ENCODE results near the gene CPEB4.
A peak's percentile ranks its signal among the peaks of the same experiment; 100 is the strongest.

The CPEB4 gene

DNA sequence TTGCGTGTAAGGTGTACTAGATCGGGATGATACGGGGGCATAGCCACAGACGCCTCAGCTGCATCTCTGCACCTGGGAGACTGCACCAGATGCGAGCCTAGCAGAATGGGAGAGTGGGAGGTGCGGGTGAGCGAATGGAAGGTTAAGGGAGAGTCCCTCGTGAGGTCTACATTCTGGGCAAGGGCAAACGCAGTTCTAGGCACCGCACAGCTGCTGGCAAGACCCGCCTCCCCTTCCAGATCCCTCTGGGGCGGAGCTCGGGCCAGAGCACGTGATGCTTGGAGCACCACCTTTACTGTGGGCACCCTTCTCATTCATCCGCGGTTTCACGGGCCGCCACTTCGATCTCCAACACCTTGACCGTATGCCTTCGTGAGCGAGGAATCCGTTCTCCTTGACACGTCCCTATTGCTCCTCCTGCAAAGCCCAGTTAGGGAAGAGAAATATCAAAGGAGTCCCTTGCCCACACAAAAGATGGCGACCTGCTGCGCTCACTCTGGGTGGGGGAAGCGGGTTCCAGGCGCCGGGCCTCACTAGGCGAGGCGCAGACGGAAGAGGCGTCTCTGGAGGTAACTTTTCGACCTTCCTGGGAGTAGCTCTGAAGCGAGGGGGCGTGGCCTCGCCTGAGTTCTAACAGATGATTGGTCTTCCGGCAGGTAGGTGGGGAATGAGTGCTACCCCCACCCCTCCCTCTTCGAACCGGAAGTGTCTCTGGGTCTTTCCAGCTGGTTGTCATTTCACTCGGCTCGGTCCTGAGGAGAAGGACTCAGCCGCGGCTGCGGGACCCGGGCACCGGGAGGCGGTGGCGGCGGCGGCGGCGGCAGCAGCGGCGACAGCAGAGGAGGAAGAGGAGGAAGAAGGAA is at the start of gene CPEB4:
TSS of gene CPEB4 (plus strand) at position 740 of the 863 bp plus-strand sequence. CDS start 1,385 bp downstream, outside the sequence.
- peak; percentile 96 for DNase-seq

DNA sequence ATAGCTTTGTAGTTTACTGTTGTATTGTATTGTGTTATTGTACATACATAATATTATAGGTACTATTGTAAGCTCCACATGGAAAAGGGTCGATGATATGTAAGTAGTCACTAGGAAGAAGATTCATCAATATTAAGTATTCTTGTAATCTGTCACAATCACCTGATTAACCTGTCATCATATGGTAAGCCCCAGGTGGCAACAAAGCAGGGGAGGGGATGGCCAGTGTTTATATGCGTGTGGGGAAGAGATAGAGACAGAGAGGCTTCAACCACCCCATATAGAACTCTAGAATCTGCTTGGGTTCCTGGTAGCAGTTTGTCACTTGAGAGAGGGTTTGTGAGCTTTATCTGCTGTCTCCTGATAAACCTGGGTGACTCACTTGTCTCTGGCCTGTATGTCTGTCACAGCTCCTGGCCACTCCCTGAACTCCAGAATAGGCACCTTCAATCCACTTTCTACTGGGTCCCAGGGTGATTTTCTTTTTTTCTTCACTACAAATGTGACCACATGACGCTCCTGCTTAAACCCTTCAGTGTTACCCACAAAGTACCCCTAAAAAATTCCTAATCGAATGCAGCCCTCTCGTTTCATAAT is 48.9 kb upstream of the CPEB4 start:
- no peak for DNase-seq

DNA sequence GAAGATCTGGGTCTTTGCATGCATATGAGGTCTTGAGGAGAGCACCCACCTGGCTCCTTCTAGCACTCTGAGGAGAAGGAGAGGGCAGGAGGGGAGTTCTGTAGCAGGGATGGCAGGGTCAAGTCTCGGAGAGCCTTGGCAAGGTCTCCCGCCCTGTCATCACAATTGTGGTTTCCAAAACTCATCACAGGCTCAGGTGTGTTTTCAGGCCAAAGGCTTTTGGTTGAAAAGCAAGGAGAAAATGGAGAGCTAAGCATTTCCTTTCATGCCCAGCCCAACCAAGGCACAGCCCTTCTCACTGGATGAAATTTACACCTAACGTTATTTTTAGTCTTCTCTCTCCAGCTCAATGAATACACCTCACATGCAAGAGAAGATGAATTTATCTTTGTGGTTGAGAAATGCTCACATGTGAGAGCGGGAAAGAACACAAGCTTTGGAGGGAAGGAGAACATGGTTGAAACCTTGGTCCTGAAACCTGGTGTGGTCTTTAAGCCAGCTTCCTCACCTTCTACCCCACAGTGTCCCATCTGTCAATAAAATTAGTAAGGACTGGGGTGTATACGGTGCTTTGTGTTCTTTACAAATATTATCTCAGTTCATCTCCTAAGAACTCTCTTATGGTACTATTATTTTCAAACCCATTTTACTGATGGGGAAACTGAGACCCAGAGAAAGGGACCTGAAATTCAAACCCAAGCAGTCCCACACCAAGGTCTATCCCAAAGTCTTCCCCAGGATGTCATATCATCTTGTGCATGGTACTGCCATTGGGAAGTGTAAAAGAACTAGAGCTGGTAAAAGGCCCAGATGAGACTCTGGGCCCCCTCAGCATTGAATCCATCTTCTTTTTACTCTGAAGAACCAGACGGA is 47.8 kb upstream of the CPEB4 start:
- no peak for DNase-seq

DNA sequence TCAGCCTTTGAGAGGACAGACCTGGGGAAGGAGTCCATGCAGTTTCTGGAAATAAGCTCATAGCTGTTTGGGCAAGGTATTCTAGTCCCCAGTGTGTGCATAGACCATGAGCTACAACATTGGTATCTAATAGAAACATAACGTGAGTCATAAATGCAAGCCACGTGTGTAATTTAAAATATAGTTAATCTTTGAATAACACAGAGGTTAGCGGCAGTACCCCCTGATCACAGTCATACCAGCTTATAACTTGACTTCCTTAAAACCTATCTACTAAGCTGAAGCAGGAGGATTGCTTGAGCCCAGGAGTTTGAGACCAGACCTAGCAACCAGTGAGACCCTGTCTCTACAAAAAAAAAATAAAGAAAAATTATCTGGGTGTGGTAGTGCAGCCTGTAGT is 46.4 kb upstream of the CPEB4 start:
- no peak for DNase-seq

DNA sequence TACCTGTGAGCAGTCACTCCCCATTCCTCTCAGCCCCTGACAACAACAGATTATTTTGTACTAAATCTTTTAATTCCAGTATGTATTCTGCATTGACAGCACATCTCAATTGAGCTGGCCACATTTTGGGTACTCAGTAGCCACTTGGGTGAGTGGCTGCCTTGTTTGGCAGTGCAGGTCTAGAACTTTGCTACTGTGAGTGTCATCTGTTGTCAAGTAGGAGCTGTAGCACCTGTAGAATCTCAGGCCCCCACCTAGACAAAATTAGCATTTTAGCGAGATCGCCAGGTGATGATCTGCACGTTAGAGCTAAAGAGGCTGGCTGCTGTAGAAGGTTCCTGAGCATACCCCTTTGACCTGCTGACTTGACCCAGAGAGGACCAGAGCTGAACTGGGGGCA is 44.4 kb upstream of the CPEB4 start:
- DNase-seq, result no peak

DNA sequence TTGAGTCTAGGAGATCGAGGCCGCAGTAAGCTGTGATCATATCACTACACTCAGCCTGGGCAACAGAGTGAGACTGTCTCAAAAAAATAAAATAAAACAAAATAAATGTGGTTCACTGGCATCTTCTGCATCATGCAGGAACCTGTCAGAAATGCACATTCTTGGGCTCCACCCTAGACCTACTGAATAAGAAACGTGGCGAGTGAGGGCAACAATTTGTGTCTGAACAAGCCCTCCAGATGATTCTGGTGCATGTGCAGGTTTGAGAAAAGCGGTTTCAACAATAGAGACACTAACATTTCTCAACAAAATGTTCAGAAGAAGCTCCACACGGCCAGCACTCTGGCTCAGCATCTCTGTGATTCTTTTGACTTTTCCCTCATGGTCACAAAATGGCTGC is 42.8 kb upstream of the CPEB4 start:
- DNase-seq, result no peak

DNA sequence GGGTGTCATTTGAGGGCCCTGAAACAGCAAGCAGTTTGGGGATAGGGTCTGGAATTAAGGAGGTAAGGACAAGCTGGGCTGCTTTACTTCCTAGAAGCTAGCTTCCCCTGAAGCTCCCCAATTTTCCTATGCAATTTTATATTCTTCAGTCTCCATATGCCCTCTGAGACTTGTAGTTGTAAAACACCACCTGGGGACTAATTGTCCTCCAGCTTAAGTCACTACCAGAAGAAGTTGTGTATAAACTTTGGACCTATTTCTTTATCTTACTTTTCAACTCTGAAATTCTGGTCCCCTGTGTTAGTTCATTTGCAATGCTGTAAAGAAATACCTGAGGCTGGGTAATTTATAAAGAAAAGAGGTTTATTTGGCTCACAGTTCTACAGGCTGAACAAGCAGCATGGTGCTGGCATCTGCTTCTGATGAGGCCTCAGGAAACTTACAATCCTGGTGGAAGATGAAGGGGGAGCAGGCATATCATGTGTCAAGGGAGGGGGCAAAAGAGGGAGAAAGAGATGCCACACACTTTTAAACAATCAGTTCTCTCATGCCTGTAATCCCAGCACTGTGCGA is 41.1 kb upstream of the CPEB4 start:
- no peak for DNase-seq

DNA sequence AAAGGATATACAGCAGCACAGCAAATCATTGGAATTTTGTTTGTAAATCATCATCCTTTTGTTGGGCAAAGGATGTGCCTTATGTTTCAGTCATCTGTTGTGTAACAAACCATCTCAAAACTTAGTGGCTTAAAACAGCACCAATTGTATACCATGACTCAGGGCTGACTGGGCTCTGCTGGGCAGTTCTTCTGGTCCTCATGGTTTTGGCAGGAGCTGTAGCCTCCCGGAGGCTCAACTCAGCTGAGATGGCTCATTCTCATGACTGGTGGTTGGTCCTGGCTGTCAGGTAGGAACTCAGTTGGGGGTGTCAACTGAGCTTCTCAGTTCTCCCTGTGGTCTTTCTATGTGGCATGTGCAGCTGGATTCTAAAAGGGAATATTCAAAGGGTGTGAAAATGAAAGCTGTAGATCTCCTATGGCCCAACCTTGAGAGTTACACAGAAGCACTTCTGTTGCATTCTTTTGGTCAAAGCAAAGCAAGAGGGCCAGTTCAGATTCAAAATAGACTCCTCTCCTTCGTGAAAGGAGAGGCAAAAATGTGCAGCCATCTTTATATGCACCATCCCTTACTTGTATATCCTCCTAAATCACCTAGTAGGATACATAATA is 39.1 kb upstream of the CPEB4 start:
- DNase-seq, result no peak

DNA sequence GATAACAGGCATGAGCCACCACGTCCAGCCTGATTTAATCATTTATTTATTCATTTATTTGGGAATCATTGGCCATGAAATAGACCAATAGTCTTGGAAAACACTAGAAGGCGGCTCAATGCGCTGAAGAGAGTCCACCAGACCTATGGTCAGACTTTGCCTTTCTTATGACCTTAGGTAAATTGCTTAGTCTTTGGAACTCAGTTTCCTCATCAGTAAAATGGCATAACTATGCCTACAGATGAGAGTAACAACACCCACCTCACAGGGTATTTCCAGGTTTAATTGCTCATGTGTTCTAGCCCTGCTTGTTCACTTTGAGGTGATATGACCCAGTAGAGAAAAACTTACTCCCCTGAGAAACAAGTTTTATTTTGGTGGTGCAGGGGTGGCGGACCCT is 38.2 kb upstream of the CPEB4 start:
- no peak for DNase-seq

DNA sequence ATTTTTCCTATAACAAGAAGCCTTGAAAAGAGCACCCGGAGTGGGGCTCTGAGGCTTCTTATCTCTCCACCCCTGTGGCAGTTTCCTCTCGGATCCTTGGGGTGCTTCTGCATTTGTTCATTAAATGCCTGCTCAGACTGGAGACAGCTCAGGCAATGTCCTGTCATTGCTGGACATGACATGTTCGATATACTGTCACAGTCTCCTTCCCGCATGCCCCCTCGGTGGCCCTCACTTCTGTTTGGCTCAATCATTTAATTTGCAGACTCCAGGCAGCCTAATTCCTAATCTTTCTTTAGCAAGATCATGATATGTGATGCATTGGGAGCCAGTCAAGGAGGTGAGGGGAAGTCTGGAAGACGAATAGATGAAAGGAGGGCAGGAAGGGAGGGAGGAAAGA is 37.5 kb upstream of the CPEB4 start:
- DNase-seq, result no peak

DNA sequence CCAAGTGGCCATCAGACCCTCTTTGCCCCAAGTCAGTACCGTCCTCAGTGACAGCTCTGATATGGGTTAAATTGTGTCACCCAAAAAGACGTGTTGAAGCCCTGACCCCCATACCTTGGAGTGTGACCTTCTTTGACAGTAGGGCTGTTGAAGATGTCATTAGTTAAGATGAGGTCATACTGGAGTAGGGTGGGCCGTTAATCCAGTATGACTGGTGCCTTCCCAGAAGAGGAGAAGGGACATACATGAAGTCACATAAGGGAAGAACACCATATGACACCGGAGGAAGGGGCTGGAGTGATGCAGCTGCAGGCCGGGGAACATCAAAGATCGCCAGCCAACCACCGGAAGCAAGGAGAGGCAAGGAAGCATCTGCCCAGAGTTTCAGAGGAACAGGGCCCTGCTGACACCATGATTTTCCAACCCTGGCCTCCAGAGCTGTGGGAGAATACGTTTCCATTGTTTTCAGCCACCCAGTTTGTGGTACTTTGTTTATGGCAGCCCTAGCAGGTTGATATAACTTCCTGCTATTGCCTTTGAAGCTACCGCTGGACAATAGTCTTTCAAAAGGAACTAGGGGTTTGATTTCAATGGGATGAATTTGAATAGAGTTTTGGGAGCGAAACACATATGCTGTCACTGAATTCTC is 36.4 kb upstream of the CPEB4 start:
- no peak for DNase-seq

DNA sequence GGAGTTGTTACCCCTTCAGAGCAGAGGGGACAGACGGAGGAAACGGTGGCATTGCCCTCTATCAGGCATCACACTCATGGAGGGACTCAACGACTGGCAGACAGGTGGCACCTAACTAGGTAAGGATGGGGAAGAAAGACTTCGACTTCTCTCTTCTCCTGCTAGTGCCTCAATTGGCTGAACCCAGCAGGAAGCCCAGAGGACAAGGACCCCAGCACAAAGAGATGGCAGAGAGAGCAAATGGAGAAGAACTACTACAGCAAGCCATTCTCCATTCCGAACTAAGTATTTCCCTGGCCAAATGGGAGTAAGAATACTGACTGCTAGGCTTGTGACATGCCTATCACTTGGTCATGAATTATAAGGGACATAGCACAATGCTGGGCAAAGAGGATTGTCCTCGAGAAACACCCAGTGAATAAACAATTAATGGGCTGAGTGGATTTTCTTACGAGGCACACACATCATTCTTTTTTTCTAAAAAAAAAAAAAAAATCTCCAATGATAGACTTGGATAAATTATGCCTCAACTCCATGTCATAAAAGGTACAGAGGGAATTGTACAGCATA is 35.3 kb upstream of the CPEB4 start:
- no peak for DNase-seq

DNA sequence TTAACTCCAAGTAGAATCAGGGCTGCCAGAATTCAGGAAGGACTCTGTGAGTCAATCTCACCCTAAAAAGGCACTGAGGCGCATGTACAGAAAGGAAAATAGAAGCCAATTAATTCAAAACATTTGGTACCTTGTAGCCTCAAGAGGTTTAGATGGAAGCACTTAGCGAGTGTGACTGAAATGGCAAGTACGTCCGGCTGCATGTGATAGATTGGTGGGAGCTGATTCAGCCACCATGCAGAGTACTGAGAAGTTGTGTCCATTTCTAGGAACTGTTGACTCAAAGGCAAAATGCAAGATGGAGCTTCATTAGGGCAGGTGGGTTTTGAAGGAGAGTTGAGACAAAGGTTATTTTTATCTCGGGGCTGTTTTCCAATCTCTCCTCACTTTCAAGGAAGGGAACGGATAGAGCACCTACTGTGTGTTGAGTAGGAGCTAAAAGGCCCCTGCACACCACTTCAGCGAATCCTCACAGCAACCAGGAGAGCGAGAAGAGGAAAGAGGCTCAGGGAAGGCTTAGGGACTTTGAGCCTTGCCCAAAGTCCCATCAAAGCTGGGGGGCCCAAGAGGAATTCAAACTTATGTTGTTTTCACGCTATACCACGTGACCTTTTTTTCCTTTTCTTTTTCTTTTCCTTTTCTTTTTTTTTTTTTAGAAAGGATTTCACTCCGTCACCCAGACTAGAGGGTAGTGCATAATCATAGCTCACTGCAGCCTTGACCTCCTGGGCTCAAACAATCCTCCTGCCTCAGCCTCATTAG is 34.6 kb upstream of the CPEB4 start:
- no peak for DNase-seq

DNA sequence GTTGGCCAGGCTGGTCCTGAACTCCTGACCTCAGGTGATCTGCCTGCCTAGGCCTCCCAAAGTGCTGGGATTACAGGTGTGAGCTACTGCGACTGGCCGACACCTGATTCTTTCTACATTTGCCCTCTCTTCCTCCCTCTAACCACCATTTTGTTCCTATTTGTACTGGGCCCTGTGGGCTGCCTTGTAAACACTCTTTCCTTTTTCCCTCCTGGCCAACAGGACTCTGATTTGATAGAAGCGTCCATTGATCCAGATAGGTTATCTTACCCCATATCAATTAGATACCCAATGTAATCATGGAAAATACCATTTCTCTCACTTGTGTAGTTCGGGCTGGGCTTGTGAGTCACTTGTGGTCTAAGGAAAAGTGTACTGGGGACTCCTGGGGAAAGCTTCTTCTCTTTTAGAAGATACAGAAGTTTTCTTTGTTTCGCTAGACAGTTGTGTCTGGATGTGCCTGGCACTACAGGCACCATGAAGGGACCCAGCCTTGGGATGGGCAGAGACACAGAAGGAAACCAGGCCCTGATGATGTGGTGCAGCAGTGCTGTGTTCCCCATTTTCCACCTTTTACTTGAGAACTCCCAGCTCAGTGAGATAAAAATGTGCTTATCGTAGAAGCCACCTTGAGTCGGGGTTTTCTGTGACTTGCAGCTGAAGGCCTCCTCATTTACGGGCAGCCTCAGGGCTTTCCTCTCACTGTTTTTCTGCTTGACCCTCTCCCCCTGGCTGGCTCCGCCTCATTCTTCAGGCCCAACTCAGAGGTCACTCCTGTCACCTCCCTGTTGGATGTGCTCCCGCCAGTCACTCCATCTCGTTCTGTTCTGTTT is 32.8 kb upstream of the CPEB4 start:
- no peak for DNase-seq

DNA sequence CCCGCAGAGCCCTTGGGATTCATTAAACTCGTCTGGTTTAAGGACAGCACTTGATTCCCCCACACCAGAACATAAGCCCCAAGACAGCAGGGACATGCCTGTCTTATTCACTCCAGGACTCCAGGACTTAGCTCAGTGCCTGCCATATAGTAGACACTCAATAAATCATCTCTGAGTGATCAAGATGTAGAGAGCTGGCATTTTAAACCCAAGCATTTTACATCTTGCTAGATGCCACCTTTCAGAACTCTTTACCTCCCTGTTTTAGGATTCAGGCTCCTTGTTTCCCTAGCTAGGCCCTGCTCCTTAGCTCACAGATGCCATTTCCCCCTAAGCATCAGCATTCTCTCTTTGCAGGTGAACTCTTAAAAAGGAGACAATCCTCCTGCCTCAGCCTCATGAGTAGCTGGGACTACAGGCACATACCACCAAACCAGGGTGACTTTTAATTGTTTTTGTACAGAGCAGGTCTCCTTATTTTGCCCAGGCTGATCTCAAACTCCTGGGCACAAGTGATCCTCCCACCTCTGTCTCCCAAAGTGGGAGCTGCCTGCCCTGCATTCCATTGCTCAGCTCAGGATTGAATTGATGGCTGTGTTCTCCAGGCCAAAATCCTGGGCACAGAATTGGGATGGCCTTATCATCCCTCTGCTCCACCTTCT is 32.0 kb upstream of the CPEB4 start:
- no peak for DNase-seq

DNA sequence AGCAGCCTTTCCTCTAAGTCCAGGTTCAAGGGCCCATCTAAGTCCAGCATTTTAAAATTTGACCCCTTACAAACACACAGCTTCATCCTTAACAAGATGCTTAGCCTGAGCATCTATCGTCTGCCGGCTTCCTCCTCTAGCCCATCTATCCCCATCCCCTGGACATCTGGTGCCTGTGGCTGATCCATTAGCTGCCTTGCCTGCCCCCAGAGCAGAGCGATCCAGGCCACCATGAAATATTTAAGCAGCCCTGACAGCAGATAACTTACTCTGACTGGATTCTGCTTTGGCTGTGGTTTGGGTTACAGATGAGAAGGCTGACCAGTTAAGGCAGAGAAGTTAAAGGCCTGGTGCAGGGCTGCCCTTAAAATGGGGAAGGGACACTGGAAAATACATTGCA is 30.9 kb upstream of the CPEB4 start:
- DNase-seq, result no peak

DNA sequence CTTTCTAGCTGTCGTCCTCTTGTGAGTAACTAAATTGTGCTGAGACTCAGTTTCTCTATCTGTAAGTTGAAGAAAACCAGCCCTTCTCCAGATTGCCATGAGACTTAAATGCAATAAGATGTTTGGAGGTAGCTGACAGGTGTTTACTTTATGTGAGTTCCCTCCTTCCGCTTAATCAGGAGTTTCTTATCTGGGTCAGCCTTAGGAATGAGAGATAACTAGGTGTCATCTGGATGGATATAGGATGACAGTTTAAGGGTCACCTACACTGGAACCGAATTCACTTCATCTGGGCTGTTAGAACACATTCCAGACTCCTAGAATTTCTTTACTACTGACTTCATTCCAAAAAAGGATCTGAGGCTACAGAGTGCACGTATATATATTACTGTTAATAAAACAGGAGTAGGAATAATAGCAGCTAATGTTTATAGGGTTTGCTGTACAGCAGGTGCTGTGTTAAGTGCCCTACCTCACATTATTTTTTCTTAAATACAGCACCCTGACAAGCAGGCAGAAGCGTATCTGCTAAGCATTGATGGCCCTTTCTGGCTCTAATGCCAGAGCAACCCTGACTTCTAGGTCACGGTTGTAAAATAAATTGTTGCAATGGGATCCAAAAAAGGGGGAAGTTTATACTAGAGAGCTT is 30.0 kb upstream of the CPEB4 start:
- DNase-seq, result no peak

DNA sequence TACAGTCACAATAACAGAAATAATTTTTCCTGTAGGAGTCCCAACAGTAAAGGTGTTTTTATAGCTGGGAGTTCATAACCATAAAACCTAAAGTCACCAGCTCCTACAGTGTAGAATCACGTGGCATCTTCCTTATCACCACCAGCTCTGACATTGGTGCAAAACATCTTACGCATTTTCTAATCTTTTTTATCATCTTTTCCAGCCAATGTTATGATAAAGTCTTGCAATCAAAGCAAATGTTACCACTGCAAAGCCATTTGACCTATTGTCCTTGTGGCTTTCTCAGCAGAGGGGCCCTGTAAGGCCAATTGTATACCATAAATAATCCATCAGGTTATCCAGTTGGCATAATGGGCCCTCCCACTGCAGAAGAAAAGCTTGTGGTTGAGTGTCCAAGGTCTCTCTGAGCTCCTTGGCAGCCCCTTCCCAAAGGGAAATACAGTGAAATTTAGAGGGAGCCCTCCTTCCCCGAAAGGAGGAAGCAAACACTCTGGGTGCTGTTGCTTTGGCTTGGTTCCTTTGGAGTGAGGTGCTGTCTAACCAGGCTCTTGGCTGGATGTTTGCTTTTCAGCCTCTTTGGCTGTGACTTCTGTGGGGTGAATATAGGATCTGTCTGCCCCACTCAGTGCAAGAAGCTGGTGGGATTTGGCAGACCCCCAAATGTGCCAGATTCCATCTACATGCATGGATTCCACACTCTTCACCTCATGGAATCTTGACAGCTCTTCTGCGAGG is 29.3 kb upstream of the CPEB4 start:
- no peak for DNase-seq
